Heart right ventricle (tissue), 16 donors: ENCODE measurements around the gene SUPT4H1. TPM values are rescaled to one million over a fixed set of nuclear protein-coding genes. Genes with fewer than 3 reads are reported as not detected.
A peak's percentile ranks its signal among the peaks of the same experiment; 100 is the strongest.

ENCODE experiments used
- ATAC-seq, 8 donors: fragments of 200-7000 bp; cut with Tn5 transposase; one replicate each; pipeline ENCODE4 v1.9.1; 2020; ENCODE audit warnings: mild to moderate bottlenecking in 8 of 8, moderate library complexity in 8 of 8, moderate number of reproducible peaks in 1 of 8
- DNase-seq, 2 donors: peaks; one replicate each; pipeline ENCODE4 v3.0.0-alpha.2; 2020
- H3K27ac ChIP-seq, 10 donors: fragments of 200-600 bp; sonication (generic) in 2 of 10; one replicate each; pipeline versions ENCODE4 v1.5.0 to v1.8.0; 2020 to 2022; ENCODE audit warnings: mild to moderate bottlenecking in 3 of 10
- H3K27me3 ChIP-seq, 7 donors: fragments of 200-600 bp; one replicate each; pipeline ENCODE4 v1.8.0; 2021 to 2022; ENCODE audit warnings: mild to moderate bottlenecking in 2 of 7
- H3K36me3 ChIP-seq, 9 donors: fragments of 200-600 bp; sonication (generic) in 1 of 9; one replicate each; pipeline versions ENCODE4 v1.5.0 to v1.8.0; 2020 to 2022; ENCODE audit warnings: mild to moderate bottlenecking in 2 of 9
- H3K4me1 ChIP-seq, 9 donors: fragments of 200-600 bp; sonication (generic) in 1 of 9; one replicate each; pipeline versions ENCODE4 v1.5.0 to v1.8.0; 2020 to 2022; ENCODE audit warnings: mild to moderate bottlenecking in 4 of 9
- H3K4me3 ChIP-seq, 10 donors: fragments of 200-600 bp; sonication (generic) in 2 of 10; one replicate each; pipeline versions ENCODE4 v1.5.0 to v1.8.0; 2020 to 2022; ENCODE audit warnings: mild to moderate bottlenecking in 7 of 10, moderate library complexity in 2 of 10
- H3K9me3 ChIP-seq, 11 donors: fragments of 200-600 bp in 10 of 11; sonication (generic) in 2 of 11; one replicate each; pipeline versions ENCODE4 v1.5.0 to v1.8.0; 2013 to 2022; ENCODE audit warnings: mild to moderate bottlenecking in 2 of 11, control low read depth in 1 of 11, moderate library complexity in 1 of 11
- CTCF ChIP-seq, 9 donors: fragments of 200-600 bp; sonication (generic) in 2 of 9; IDR thresholded peaks; one replicate each; pipeline versions ENCODE4 v1.5.0 to v1.8.0; 2021 to 2022; ENCODE audit warnings: antibody characterized with exemption in 9 of 9, mild to moderate bottlenecking in 5 of 9, moderate library complexity in 1 of 9
- WGBS, 2 donors: extraction: QIAGEN DNeasy Blood & Tissue Kit; methylation state at CpG; one replicate each; pipeline ENCODE4 v1.1.7; 2013; ENCODE audit warnings: inconsistent platforms in 1 of 2; 5-methylcytosine and 5-hydroxymethylcytosine counted together
- intact Hi-C, 10 donors: fragments of 100-400 bp; cut with DNase I; formaldehyde crosslinking; loops; one replicate each; pipeline versions ENCODE4 v1.11.1 to v1.14.2; 2022
- polyA plus RNA-seq, 2 donors: library from polyadenylated mRNA; stranded (reverse); fragments of 200-250 nt; gene quantifications; one replicate each; pipeline ENCODE4 v1.2.3, GENCODE V29; 2013
- total RNA-seq, 10 donors: library from RNA; stranded (reverse); fragmentation: NEBNext Ultra II Directional in 3 of 10; extraction: Animal tissue kit (Norgen Biotek cat#: 25700) in 3 of 10; gene quantifications; one replicate each; pipeline versions ENCODE4 v1.2.1 to v1.2.4, GENCODE V29; 2021 to 2023
- donor health status: Arrhythmogenic right ventricular cardiomyopathy.
- donor health status: ischemic (EF 13 %, LVEDD 7.1; RV severe dilation, severe dysfunction).
- donor health status: healthy with polysubstance abuse.
- donor health status: DM: no; HTN: yes; CAD: no.
- donor health status: DM: no; HTN: no; CAD: no.
- donor health status: ischemic (EF 25% LVEDD 6.9; RV normal size, moderate dysfunction).
- donor health status: ischemic (EF 25% LVEDD 5.7; RV mildly dilated, moderate dysfunction).
- donor health status: healthy.
- donor health status: DM: yes; HTN: yes; CAD: no.
- donor health status: Ischemic cardiomyopathy.
- donor health status: ischemic (EF 35%, LVEDD 5.7; RV mildly dilated, moderate dysfunction).
- donor health status: nonischemic (EF 11% LVEDD 7.7; RV severe dilation, severe dysfunction).
- donor health status: DM: yes; HTN: yes; CAD: no.
- donor health status: PGD.
- donor health status: ischemic (EF 29% LVEDD 5.4; RV normal size, mild dysfunction).
- donor health status: nonischemic (EF 23%, LVEDD 6.1; RV moderate dilation, normal function).

Gene SUPT4H1
- total and polyA plus RNA-seq, 12 donors, result 38.0 to 95.0 (median 59.8) TPM

GRCh38 chr17:58337600-58338453, 14.2 kb downstream of the SUPT4H1 start:
- peak overlapping the region in 5 of 10 donors; percentile 5 to 82 (median 22) for H3K4me3 ChIP-seq
- ATAC-seq, result peak; percentile 72 to 86 (median 80)
- H3K27ac ChIP-seq, result peak overlapping the region in 8 of 10 donors; percentile 48 to 100 (median 76)
- 36 to 40% methylated on average over 23 of the region's 23 CpGs for WGBS, 2 donors
- peak; percentile 71 to 73 for DNase-seq
- no peaks in the 10 kb centered on the region for H3K36me3 ChIP-seq
- peaks cover 0 to 88% (median 20%) of the 10 kb centered on the region in 9 donors for H3K4me1 ChIP-seq
- no peak for TF ChIP-seq CTCF (IDR thresholded peaks at IDR 0.05)
- H3K9me3 ChIP-seq, result no peaks in the 10 kb centered on the region
- intact Hi-C loops, result no loop called here
- peaks cover 0 to 23% (median 3%) of the 10 kb centered on the region in 7 donors for H3K27me3 ChIP-seq

GRCh38 chr17:58337210-58337599, 14.8 kb downstream of the SUPT4H1 start:
- DNase-seq, result no peak
- 21 to 26% methylated on average over 7 of the region's 7 CpGs for WGBS, 2 donors
- intact Hi-C loops, result no loop called here
- Histone ChIP-seq H3K27me3 (peaks cover 0 to 28% (median 3%) of the 10 kb centered on the region in 7 donors), H3K4me3 (peak overlapping the region in 2 of 10 donors; percentile 31 to 82), H3K36me3 (no peaks in the 10 kb centered on the region), H3K4me1 (peaks cover 0 to 85% (median 20%) of the 10 kb centered on the region in 9 donors), H3K9me3 (no peaks in the 10 kb centered on the region), H3K27ac (peak overlapping the region in 8 of 10 donors; percentile 34 to 100 (median 76))
- no peak for TF ChIP-seq CTCF (IDR thresholded peaks at IDR 0.05)
- no peak for ATAC-seq

GRCh38 chr17:58336456-58337209, 15.4 kb downstream of the SUPT4H1 start:
- peak overlapping the region in 1 of 10 donors; percentile 82 for H3K4me3 ChIP-seq
- no peaks in the 10 kb centered on the region for H3K36me3 ChIP-seq
- H3K4me1 ChIP-seq, result peaks cover 0 to 80% (median 20%) of the 10 kb centered on the region in 9 donors
- no peak for DNase-seq
- no peaks in the 10 kb centered on the region for H3K9me3 ChIP-seq
- TF ChIP-seq CTCF (IDR thresholded peaks at IDR 0.05), result no peak
- peaks cover 0 to 33% (median 3%) of the 10 kb centered on the region in 7 donors for H3K27me3 ChIP-seq
- intact Hi-C loops, result no loop called here
- 35 to 43% methylated on average over 5 of the region's 5 CpGs for WGBS, 2 donors
- peak overlapping the region in 8 of 10 donors; percentile 22 to 100 (median 76) for H3K27ac ChIP-seq
- ATAC-seq, result peak in 6 of 8 donors; percentile 7 to 23 (median 16)

DNA sequence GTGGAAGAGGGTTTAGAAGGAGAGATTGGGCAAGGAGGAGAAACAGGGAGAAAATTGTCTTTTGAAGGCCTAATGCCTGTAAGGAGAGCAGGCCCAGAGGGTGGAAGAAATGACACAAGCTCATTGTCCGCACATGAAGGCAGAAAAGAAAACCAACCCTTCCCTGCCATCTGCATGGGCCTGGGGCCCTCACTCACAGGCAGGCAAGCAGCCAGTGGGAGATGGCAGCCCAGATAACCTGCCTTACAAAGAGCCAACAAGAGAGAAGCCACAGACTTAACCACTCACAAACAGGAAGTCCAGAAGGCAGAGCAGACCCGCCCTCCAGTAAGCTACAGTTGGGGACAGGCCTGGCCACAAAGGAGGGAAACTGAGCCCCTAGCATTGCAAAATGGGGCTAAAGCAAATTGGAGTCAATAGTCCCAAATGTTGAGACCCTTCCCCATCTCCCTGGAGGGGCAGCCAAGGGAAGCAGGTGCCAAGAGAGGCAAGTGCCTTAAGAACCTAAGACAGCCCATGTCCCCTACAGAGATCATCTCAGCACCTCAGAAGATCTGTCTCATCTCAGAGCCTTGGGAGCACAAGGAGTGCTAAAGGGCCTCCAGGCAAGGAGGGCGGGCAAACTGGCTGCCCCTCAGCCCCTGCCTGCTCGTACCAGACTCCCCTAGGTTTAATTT, 16.1 kb downstream of the SUPT4H1 start:
- no peak for ATAC-seq
- Histone ChIP-seq H3K27ac (peak overlapping the region in 7 of 10 donors; percentile 22 to 100 (median 80)), H3K9me3 (no peaks in the 10 kb centered on the region), H3K36me3 (peaks cover 0 to 3% (median 0%) of the 10 kb centered on the region in 9 donors), H3K4me3 (peak overlapping the region in 1 of 10 donors; percentile 82), H3K4me1 (peaks cover 0 to 74% (median 20%) of the 10 kb centered on the region in 9 donors), H3K27me3 (peaks cover 0 to 33% (median 3%) of the 10 kb centered on the region in 7 donors)
- WGBS, 2 donors, result 76 to 77% methylated on average over 4 of the region's 4 CpGs
- DNase-seq, result no peak
- intact Hi-C loops, result no loop called here
- TF ChIP-seq CTCF (IDR thresholded peaks at IDR 0.05), result no peak
